IPS DF 4.7 (cell line): ENCODE data around the gene CSPG4.
"Not testable (repeated sequence)": the region's sequence is repeated elsewhere in the genome, so short reads cannot be mapped to it uniquely, and the experiment has no call there.

ENCODE experiments used
- DNase-seq: peaks from one replicate; pipeline ENCODE4 v3.0.0-alpha.2; 2013; ENCODE audit warnings: low spot score; ENCODE audit errors: extremely low read depth

Gene CSPG4

GRCh38 chr15:75725719-75726607, 13.3 kb upstream of the CSPG4 start:
- no peak for DNase-seq

- DNase-seq, result no peak
These were observed 12.5 kb upstream of the CSPG4 start for GRCh38 chr15:75725006-75725718.

GRCh38 chr15:75723847-75724660, 11.4 kb upstream of the CSPG4 start:
- DNase-seq, result no peak

GRCh38 chr15:75723171-75723846, 10.7 kb upstream of the CSPG4 start:
- DNase-seq, result no peak

- DNase-seq, result no peak
These were observed 9.5 kb upstream of the CSPG4 start for GRCh38 chr15:75721923-75722870.

GRCh38 chr15:75721480-75721922, 8.9 kb upstream of the CSPG4 start:
- no peak for DNase-seq

- no peak for DNase-seq
These were observed 8.3 kb upstream of the CSPG4 start for GRCh38 chr15:75720787-75721479.

- DNase-seq, result no peak
These were observed 7.6 kb upstream of the CSPG4 start for GRCh38 chr15:75720297-75720696.

- DNase-seq, result no peak
These were observed 5.7 kb upstream of the CSPG4 start for GRCh38 chr15:75718328-75718727.

GRCh38 chr15:75717001-75717400, 4.4 kb upstream of the CSPG4 start:
- not testable (repeated sequence) for DNase-seq

- DNase-seq, result not testable (repeated sequence)
These were observed 3.8 kb upstream of the CSPG4 start for GRCh38 chr15:75716249-75716950.

GRCh38 chr15:75715312-75715832, 2.7 kb upstream of the CSPG4 start:
- DNase-seq, result not testable (repeated sequence)

- no peak for DNase-seq
These were observed 1.5 kb upstream of the CSPG4 start for GRCh38 chr15:75714195-75714594.

- DNase-seq, result no peak
These were observed 769 bp upstream of the CSPG4 start for GRCh38 chr15:75713338-75713895.

GRCh38 chr15:75711495-75711894, 1.2 kb downstream of the CSPG4 start:
- not testable (repeated sequence) for DNase-seq

GRCh38 chr15:75710874-75711273, 1.8 kb downstream of the CSPG4 start:
- DNase-seq, result not testable (repeated sequence)

GRCh38 chr15:75709458-75709857, 3.2 kb downstream of the CSPG4 start:
- not testable (repeated sequence) for DNase-seq

- no peak for DNase-seq
These were observed 6.0 kb downstream of the CSPG4 start for GRCh38 chr15:75706682-75706954.
